NB4 (cell line): Measurements from ENCODE around the gene SH3PXD2A.

Source experiments
- MAX ChIP-seq: IDR thresholded peaks from 2 replicates; pipeline ENCODE4 v1.6.1; 2011; ENCODE audit warnings: low read depth, low read length
- MYC ChIP-seq: IDR thresholded peaks from 2 replicates; pipeline ENCODE4 v1.6.1; 2011; ENCODE audit warnings: low read depth, low read length
- POLR2A ChIP-seq: IDR thresholded peaks from 2 replicates; pipeline ENCODE4 v1.6.1; 2011; ENCODE audit warnings: mild to moderate bottlenecking; ENCODE audit not compliant: insufficient read length; ENCODE audit errors: extremely low read depth
- TF ChIP-seq, protein P1 (sequence below): IDR thresholded peaks from one replicate; pipeline ENCODE4 v1.5.1; 2012; ENCODE audit warnings: low read depth, low read length

DNA sequence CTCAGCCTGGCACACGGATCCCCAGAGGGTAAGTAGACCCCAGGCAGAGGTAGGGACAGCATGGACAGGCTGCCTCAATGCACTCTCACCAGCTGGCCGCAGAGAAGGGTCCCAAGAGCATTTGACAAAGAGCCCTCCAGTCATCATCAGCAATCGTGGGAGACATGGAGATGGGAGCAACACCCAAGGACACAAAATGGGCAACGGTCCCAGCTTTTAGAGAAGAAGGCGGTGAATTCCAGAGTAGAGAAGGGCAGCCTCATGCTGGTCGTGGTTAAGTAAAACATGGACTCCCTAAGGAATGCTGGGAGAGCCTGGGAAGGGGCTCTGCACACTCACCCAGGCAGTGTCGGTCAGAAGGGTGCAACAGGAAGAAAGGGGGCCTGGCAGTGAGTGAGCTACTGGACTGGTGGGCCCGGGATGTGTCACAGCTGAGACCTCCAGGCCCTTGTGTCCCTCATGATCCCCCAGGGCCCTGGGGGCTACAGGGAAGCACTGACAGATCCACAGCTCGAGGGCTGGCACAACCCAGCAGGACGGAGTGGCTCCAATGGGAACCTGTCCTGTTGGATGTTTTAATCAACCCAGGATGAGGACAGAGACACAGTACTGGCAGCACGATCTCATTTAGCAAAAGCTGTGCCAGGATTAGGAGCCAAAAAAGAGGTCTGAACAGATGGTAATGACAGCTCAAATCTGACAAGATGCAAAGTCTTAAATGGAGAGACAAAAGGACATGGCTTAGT, 214.8 kb downstream of the SH3PXD2A start:
- TF ChIP-seq, protein P1, sequence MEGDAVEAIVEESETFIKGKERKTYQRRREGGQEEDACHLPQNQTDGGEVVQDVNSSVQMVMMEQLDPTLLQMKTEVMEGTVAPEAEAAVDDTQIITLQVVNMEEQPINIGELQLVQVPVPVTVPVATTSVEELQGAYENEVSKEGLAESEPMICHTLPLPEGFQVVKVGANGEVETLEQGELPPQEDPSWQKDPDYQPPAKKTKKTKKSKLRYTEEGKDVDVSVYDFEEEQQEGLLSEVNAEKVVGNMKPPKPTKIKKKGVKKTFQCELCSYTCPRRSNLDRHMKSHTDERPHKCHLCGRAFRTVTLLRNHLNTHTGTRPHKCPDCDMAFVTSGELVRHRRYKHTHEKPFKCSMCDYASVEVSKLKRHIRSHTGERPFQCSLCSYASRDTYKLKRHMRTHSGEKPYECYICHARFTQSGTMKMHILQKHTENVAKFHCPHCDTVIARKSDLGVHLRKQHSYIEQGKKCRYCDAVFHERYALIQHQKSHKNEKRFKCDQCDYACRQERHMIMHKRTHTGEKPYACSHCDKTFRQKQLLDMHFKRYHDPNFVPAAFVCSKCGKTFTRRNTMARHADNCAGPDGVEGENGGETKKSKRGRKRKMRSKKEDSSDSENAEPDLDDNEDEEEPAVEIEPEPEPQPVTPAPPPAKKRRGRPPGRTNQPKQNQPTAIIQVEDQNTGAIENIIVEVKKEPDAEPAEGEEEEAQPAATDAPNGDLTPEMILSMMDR = no peak
- no peak for TF ChIP-seq POLR2A
- TF ChIP-seq MYC = no peak
- no peak for TF ChIP-seq MAX
